ENCODE data around the gene MPDU1. TPM values are rescaled to one million over a fixed set of nuclear protein-coding genes. Genes with fewer than 3 reads are reported as not detected.

The MPDU1 gene
- total and polyA plus RNA-seq, 2 experiments from 2014 or later: 109 to 201 TPM

DNA sequence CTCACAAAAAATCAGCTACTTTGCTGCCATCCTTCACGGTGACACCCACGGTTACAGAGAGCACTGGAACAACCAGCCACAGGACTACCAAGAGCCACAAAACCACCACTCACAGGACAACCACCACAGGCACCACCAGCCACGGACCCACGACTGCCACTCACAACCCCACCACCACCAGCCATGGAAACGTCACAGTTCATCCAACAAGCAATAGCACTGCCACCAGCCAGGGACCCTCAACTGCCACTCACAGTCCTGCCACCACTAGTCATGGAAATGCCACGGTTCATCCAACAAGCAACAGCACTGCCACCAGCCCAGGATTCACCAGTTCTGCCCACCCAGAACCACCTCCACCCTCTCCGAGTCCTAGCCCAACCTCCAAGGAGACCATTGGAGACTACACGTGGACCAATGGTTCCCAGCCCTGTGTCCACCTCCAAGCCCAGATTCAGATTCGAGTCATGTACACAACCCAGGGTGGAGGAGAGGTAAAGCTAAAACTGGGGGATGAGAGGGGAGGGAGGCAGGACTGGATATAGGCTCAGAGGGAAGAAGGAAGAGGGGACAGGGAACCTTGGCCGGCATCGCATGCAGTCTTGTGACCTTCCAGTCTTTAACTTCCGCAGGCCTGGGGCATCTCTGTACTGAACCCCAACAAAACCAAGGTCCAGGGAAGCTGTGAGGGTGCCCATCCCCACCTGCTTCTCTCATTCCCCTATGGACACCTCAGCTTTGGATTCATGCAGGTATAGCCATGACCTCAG lies 3.6 kb upstream of the MPDU1 start:
- H3K79me2 ChIP-seq: peaks cover 68% of the 10 kb centered on the region
- no peak overlapping the region for H3K4me3 ChIP-seq
- no peak overlapping the region for H2AFZ ChIP-seq
- peaks cover 36% of the 10 kb centered on the region for H3K4me1 ChIP-seq (ENCODE audit: insufficient read depth)
- WGBS (ENCODE audit: low lambda C conversion rate, missing lambda C conversion rate): 89% methylated on average over 12 of the region's 12 CpGs
- H3K27ac ChIP-seq: peak overlapping the region; percentile 98
- TF ChIP-seq EZH2 (IDR thresholded peaks at IDR 0.05; ENCODE audit: borderline replicate concordance) (no peak), EZH2phosphoT487 (IDR thresholded peaks at IDR 0.05; ENCODE audit: low read depth, severe bottlenecking, unreplicated experiment) (no peak)
- TF ChIP-seq, protein P1, sequence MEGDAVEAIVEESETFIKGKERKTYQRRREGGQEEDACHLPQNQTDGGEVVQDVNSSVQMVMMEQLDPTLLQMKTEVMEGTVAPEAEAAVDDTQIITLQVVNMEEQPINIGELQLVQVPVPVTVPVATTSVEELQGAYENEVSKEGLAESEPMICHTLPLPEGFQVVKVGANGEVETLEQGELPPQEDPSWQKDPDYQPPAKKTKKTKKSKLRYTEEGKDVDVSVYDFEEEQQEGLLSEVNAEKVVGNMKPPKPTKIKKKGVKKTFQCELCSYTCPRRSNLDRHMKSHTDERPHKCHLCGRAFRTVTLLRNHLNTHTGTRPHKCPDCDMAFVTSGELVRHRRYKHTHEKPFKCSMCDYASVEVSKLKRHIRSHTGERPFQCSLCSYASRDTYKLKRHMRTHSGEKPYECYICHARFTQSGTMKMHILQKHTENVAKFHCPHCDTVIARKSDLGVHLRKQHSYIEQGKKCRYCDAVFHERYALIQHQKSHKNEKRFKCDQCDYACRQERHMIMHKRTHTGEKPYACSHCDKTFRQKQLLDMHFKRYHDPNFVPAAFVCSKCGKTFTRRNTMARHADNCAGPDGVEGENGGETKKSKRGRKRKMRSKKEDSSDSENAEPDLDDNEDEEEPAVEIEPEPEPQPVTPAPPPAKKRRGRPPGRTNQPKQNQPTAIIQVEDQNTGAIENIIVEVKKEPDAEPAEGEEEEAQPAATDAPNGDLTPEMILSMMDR (IDR thresholded peaks at IDR 0.05; ENCODE audit: poor library complexity): no peak
- H3K9me3 ChIP-seq (ENCODE audit: low read depth): no peaks in the 10 kb centered on the region
- H3K27me3 ChIP-seq: no peaks in the 10 kb centered on the region
- peak overlapping the region; percentile 71 for H3K4me2 ChIP-seq
- no peak for DNase-seq (ENCODE audit: low spot score)
- peaks cover 32% of the 10 kb centered on the region for H4K20me1 ChIP-seq (ENCODE audit: insufficient read depth, poor library complexity, severe bottlenecking)
- H3K36me3 ChIP-seq (replicated peaks; ENCODE audit: insufficient read depth, low read depth): peaks cover 2% of the 10 kb centered on the region
- H3K9me2 ChIP-seq (replicated peaks; ENCODE audit: insufficient read depth): no peaks in the 10 kb centered on the region

DNA sequence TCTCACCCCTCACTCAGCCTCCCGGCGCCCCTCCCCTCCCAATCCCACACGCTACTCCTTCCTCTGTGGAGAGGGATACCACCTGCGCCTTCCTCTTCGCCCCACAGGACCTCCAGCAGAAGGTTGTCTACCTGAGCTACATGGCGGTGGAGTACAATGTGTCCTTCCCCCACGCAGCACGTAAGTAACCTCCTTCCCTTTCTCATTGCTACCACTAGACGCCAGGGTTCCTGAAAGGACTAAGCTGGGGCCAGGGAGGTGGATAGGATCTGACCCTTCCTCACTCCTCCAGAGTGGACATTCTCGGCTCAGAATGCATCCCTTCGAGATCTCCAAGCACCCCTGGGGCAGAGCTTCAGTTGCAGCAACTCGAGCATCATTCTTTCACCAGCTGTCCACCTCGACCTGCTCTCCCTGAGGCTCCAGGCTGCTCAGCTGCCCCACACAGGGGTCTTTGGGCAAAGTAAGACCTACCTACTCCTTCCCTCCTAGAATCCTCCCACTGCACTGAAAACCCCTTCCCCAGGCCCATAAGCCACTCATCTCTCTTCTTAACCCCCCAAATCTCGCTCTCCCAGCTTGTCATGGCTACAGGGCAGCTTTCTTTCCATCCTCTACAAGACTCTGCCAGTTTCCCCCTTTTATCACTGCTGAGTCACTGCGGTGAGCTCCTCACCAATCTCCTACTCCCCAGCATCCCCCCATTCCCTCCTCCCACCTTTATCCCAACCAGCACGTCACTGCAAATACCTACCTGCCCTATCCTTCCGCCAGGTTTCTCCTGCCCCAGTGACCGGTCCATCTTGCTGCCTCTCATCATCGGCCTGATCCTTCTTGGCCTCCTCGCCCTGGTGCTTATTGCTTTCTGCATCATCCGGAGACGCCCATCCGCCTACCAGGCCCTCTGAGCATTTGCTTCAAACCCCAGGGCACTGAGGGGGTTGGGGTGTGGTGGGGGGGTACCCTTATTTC lies 2.8 kb upstream of the MPDU1 start:
- DNase-seq (ENCODE audit: low spot score): no peak
- Histone ChIP-seq H3K27me3 (no peaks in the 10 kb centered on the region), H3K4me3 (no peak overlapping the region), H3K9me2 (replicated peaks; ENCODE audit: insufficient read depth) (no peaks in the 10 kb centered on the region), H3K27ac (peak overlapping the region; percentile 98), H2AFZ (no peak overlapping the region), H4K20me1 (ENCODE audit: insufficient read depth, poor library complexity, severe bottlenecking) (peaks cover 24% of the 10 kb centered on the region), H3K36me3 (replicated peaks; ENCODE audit: insufficient read depth, low read depth) (no peaks in the 10 kb centered on the region), H3K4me2 (peak overlapping the region; percentile 71), H3K4me1 (ENCODE audit: insufficient read depth) (peaks cover 28% of the 10 kb centered on the region), H3K79me2 (peaks cover 68% of the 10 kb centered on the region), H3K9me3 (ENCODE audit: low read depth) (no peaks in the 10 kb centered on the region)
- 91% methylated on average over 23 of the region's 23 CpGs for WGBS (ENCODE audit: low lambda C conversion rate, missing lambda C conversion rate)
- TF ChIP-seq, protein P1 (IDR thresholded peaks at IDR 0.05; ENCODE audit: poor library complexity): no peak
- no peak for TF ChIP-seq EZH2phosphoT487 (IDR thresholded peaks at IDR 0.05; ENCODE audit: low read depth, severe bottlenecking, unreplicated experiment)

DNA sequence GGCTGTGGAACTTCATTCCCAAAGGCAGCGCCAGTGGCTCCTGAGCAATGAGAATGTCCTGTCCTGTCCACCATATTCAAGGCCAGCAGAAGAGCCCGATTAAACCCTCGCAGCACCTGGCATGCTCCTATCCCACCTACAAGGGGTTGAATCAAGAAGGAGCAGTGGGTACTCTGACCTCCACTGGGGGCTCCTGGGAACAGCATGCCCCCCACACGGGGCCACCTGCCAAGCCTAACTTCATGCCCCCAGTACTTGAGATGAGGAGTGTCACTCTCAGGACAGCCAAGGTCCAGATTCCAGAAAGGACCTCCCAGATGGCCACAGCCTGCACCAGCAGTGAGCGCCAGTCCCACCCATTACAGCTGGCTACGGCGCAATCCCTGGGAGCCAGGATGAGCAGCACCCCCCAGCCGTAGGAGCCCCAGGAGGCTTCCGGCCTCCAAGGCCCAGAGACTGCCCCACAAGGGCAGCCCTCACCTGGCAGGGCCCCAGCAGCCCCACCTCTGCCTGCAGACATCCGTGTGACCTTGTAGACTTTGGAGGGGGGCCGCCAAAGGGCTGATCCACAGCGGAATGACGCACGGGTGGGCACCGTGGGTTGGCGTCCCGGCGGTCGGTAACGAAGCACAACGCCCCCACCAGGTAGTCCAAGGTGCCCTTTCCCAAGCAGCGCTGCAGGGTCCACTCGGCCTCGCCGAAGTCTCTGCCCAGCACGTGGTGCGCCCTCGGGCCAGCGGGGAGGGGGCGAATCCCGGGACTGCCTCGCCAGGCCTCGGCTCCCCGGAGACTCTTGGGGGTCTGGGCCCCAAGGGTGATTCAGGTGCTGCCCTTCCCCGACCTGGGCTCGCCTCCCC lies 1.0 kb upstream of the MPDU1 start:
- WGBS (ENCODE audit: low lambda C conversion rate, missing lambda C conversion rate): 96% methylated on average over 35 of the region's 36 CpGs
- Histone ChIP-seq H3K4me3 (no peak overlapping the region), H2AFZ (no peak overlapping the region), H3K36me3 (replicated peaks; ENCODE audit: insufficient read depth, low read depth) (no peaks in the 10 kb centered on the region), H3K27me3 (no peaks in the 10 kb centered on the region), H4K20me1 (ENCODE audit: insufficient read depth, poor library complexity, severe bottlenecking) (peaks cover 6% of the 10 kb centered on the region), H3K9me3 (ENCODE audit: low read depth) (no peaks in the 10 kb centered on the region), H3K27ac (peak overlapping the region; percentile 96), H3K9me2 (replicated peaks; ENCODE audit: insufficient read depth) (no peaks in the 10 kb centered on the region), H3K4me1 (ENCODE audit: insufficient read depth) (peaks cover 26% of the 10 kb centered on the region), H3K79me2 (peaks cover 54% of the 10 kb centered on the region), H3K4me2 (peak overlapping the region; percentile 67)
- no peak for DNase-seq (ENCODE audit: low spot score)
- TF ChIP-seq EZH2phosphoT487 (IDR thresholded peaks at IDR 0.05; ENCODE audit: low read depth, severe bottlenecking, unreplicated experiment) (no peak), EZH2 (IDR thresholded peaks at IDR 0.05; ENCODE audit: borderline replicate concordance) (no peak)
- TF ChIP-seq, protein P1 (IDR thresholded peaks at IDR 0.05; ENCODE audit: poor library complexity): no peak

Measured in hepatocyte (in vitro differentiated cells).